Measurements from ENCODE around the gene PTPN20. TPM values are rescaled to one million over a fixed set of nuclear protein-coding genes. Genes with fewer than 3 reads are reported as not detected.

PTPN20 gene
- total RNA-seq, 6 donors from 2014 or later, result 1.8 to 19.0 (median 3.4) TPM

DNA sequence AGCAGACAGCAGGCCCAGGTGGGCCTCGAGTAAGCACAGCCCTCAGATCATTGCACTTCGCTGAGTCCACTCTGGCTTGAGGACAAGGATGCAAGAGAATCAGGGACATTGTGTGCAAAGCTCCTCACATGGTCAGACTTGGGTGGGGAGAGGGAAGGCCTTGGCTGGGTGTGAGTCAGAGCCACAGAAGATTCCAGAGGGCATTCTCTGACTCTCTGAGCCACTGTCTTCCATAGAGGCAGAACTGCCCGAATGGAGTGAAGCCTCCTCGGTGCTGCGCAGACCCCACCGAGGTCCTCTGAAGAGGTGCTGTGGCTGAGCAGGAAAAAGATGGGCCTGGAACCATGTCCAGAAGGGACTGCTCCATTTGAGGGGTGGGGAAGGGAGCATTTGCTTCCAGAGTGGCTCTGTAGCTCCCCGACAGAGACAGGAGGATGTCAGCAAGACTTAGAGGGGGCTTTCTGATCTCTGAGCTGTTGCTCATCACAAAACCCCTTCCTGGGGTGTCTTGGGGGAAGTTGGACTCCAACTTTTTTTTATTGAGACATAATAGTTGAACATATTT lies 120.8 kb downstream of the PTPN20 start:
- Histone ChIP-seq H3K9me3 (no peaks in the 10 kb centered on the region), H3K36me3 (no peaks in the 10 kb centered on the region), H3K27me3 (no peaks in the 10 kb centered on the region), H3K4me1 (no peaks in the 10 kb centered on the region), H3K27ac (no peak overlapping the region), H3K4me3 (no peak overlapping the region)
- WGBS, 2 donors, result 86 to 89% methylated on average over 3 to 7 of the region's 7 CpGs
- ATAC-seq (ENCODE audit: low FRiP score in 2 of 2) (peak in 1 of 2 donors; percentile 77), DNase-seq (peak in 1 of 2 donors; percentile 18)
- TF ChIP-seq POLR2AphosphoS5 (IDR thresholded peaks at IDR 0.05) (no peak), EP300 (IDR thresholded peaks at IDR 0.05) (no peak), POLR2A (IDR thresholded peaks at IDR 0.05) (no peak)

DNA sequence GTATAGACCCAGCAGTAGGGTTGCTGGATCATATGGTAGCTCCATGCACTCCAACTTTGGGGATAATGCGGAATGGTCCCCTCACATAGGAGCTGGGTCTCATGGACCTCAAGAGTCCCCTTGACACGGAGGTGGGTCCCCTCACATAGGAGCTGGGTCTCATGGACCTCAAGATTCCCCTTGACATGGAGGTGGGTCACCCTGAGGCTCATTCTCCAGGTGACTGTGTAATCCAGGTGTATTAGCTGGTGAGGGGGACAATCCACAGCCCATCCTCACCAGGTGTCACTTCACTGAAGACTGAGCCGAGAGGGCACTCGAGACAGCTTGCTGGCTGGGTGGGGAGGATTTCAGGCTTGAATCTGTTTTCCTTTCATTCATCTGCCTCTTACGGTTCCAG lies 121.9 kb downstream of the PTPN20 start:
- no peak for DNase-seq
- H3K27ac ChIP-seq, result no peak overlapping the region
- H3K36me3 ChIP-seq, result no peaks in the 10 kb centered on the region
- H3K9me3 ChIP-seq, result no peaks in the 10 kb centered on the region
- no peaks in the 10 kb centered on the region for H3K4me1 ChIP-seq
- no peak for TF ChIP-seq POLR2A (IDR thresholded peaks at IDR 0.05)
- TF ChIP-seq, protein P1, sequence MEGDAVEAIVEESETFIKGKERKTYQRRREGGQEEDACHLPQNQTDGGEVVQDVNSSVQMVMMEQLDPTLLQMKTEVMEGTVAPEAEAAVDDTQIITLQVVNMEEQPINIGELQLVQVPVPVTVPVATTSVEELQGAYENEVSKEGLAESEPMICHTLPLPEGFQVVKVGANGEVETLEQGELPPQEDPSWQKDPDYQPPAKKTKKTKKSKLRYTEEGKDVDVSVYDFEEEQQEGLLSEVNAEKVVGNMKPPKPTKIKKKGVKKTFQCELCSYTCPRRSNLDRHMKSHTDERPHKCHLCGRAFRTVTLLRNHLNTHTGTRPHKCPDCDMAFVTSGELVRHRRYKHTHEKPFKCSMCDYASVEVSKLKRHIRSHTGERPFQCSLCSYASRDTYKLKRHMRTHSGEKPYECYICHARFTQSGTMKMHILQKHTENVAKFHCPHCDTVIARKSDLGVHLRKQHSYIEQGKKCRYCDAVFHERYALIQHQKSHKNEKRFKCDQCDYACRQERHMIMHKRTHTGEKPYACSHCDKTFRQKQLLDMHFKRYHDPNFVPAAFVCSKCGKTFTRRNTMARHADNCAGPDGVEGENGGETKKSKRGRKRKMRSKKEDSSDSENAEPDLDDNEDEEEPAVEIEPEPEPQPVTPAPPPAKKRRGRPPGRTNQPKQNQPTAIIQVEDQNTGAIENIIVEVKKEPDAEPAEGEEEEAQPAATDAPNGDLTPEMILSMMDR (IDR thresholded peaks at IDR 0.05), result no peak
- TF ChIP-seq EP300 (IDR thresholded peaks at IDR 0.05), result no peak
- no peak for TF ChIP-seq POLR2AphosphoS5 (IDR thresholded peaks at IDR 0.05)
- 83 to 100% methylated on average over 2 to 5 of the region's 5 CpGs for WGBS, 2 donors
- no peak for ATAC-seq (ENCODE audit: low FRiP score in 2 of 2)
- no peak overlapping the region for H3K4me3 ChIP-seq
- H3K27me3 ChIP-seq, result no peaks in the 10 kb centered on the region

DNA sequence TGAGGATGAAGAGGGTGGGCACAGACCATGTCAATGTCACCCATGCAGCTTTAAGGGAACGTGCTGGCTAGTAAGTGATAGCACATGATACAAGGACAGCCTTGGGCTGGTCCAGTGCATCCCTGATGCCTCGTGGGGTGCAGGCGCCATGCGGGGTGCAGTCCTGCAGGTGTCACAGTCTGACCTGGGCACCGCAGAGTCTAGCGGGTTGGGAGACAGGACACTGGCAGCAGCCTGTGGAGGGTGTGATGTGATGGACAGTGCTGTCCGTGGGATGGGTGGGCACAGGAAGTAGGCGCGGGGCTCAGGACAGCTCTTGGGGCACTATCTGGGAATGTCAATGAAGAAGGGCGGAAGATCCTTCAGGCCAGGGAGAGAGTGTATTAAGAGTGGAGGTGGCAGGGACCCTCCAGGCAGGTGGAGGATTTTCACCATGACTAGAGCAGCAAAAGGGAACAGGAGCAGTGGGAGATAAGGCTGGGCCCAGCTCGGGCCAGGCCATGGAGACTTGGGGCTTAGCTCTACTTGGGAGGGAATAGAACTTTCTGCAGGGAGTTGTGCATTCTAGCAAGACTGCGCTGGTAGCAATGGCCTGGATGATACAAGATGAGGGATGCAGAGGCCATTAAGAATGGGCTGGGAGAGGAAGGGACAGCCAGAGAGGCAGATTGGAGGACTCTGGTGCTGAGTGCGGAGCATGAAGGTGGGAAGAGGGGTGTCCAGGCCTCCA lies 122.5 kb downstream of the PTPN20 start:
- H3K36me3 ChIP-seq, result no peaks in the 10 kb centered on the region
- ATAC-seq (ENCODE audit: low FRiP score in 2 of 2) (no peak), DNase-seq (peak in 1 of 2 donors; percentile 15)
- no peaks in the 10 kb centered on the region for H3K4me1 ChIP-seq
- no peak overlapping the region for H3K27ac ChIP-seq
- no peaks in the 10 kb centered on the region for H3K27me3 ChIP-seq
- no peak overlapping the region for H3K4me3 ChIP-seq
- TF ChIP-seq, protein P1 (IDR thresholded peaks at IDR 0.05), result no peak
- TF ChIP-seq POLR2AphosphoS5 (IDR thresholded peaks at IDR 0.05), result no peak
- TF ChIP-seq EP300 (IDR thresholded peaks at IDR 0.05), result no peak
- TF ChIP-seq POLR2A (IDR thresholded peaks at IDR 0.05), result no peak
- WGBS, 2 donors, result 86 to 91% methylated on average over 13 of the region's 13 CpGs
- H3K9me3 ChIP-seq, result no peaks in the 10 kb centered on the region

DNA sequence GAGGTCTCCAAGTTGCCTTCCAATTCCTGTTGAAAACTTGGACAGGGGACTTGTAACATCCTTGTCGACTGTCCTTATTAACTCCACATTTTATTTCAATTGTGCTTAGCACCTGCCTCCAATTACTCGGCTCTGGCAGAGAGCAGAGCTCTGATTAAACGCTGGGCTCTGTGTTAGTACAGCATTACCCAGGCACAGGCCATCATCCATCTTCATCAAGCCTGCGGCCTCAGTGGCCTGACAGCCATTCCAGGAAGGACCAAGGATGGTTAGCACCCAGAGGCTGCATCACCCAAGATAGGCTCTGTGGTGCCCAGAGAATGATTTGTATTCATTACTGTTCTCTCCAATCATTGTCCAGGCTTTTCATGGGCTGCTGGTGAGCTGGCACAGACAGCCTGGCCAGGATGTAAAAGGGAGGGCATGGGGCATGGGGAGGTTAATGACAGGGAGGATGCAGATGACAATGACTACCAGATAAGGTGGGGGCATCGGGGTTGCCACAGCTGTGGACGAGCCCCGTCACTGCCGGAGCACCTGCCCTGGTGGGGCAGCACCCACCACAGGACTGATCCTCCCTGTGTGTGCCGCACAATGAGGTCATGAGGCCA lies 123.3 kb downstream of the PTPN20 start:
- Histone ChIP-seq H3K4me3 (no peak overlapping the region), H3K36me3 (no peaks in the 10 kb centered on the region), H3K27ac (no peak overlapping the region), H3K9me3 (no peaks in the 10 kb centered on the region), H3K4me1 (no peaks in the 10 kb centered on the region), H3K27me3 (no peaks in the 10 kb centered on the region)
- DNase-seq (peak in 1 of 2 donors; percentile 16), ATAC-seq (ENCODE audit: low FRiP score in 2 of 2) (no peak)
- WGBS, 2 donors, result 71% methylated on average over 5 to 9 of the region's 9 CpGs
- TF ChIP-seq, protein P1 (IDR thresholded peaks at IDR 0.05), result no peak
- TF ChIP-seq EP300 (IDR thresholded peaks at IDR 0.05), result no peak
- TF ChIP-seq POLR2AphosphoS5 (IDR thresholded peaks at IDR 0.05), result no peak
- no peak for TF ChIP-seq POLR2A (IDR thresholded peaks at IDR 0.05)

DNA sequence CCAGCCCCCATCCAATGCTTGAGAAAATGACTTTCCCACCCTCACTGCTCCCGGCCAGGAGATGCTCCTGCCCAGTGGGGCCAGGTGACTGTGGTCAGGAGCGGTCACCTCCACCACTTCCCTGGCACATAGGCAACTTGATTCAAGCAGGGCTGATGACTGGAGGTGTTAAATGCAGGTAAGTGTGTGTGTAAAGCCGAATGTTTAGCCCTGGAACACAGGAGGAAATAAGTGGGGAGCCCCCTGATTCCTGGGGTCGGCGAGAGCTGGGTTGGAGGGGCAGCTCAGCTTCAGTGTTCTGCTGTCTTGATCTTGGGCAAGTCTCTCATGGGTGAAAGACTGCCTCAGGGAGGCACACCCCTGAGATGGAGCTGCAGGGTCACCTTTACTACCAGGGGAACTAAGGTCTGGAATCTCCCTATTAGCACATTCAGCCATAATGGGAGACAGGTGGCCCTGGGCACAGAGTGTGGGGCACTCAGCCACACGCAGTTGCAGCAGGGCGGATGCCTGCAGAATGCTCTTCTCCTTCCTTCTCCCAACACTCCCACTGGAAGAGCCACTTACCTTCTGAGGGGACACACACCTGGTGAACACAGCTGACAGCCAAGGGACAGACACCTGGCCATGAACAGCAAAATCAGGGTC lies 124.1 kb downstream of the PTPN20 start:
- H3K27ac ChIP-seq, result no peak overlapping the region
- WGBS, 2 donors, result 85 to 90% methylated on average over 6 to 7 of the region's 7 CpGs
- H3K4me1 ChIP-seq, result no peaks in the 10 kb centered on the region
- DNase-seq, result no peak
- H3K9me3 ChIP-seq, result no peaks in the 10 kb centered on the region
- no peaks in the 10 kb centered on the region for H3K36me3 ChIP-seq
- H3K27me3 ChIP-seq, result no peaks in the 10 kb centered on the region
- ATAC-seq (ENCODE audit: low FRiP score in 2 of 2), result no peak
- no peak overlapping the region for H3K4me3 ChIP-seq
- no peak for TF ChIP-seq POLR2A (IDR thresholded peaks at IDR 0.05)
- no peak for TF ChIP-seq POLR2AphosphoS5 (IDR thresholded peaks at IDR 0.05)
- TF ChIP-seq, protein P1 (IDR thresholded peaks at IDR 0.05), result no peak
- no peak for TF ChIP-seq EP300 (IDR thresholded peaks at IDR 0.05)
